Activated CD8-positive, alpha-beta memory T cell treated with anti-CD3 and anti-CD28 coated beads for 4 hours (primary cell): ENCODE measurements around the gene ZBTB20.
"Not testable (repeated sequence)": the region's sequence is repeated elsewhere in the genome, so short reads cannot be mapped to it uniquely, and the experiment has no call there.

Source experiments
- DNase-seq, 2 donors: peaks; one replicate each; pipeline ENCODE4 v3.0.0-alpha.2; 2020; ENCODE audit warnings: low read depth in 2 of 2

The ZBTB20 gene

DNA sequence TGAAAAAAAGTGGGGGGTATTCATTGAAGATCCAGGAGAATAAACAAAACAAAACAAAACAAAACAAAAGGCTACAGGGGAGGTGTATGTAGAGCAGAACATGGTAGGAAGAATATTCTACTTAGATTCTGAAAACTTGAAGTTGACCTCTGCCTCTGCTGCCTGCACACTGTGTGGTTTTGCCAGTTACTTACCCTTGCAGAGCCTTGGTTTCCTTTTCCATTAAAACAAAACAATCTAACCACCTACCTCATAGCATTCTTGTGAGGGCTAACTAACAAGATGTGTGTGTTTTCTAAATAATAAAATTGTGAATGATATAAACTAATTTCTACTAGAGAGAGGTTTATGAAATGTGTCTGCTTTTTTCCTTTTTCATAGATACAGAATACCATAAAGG lies 430.2 kb downstream of the ZBTB20 start:
- DNase-seq: no peak

DNA sequence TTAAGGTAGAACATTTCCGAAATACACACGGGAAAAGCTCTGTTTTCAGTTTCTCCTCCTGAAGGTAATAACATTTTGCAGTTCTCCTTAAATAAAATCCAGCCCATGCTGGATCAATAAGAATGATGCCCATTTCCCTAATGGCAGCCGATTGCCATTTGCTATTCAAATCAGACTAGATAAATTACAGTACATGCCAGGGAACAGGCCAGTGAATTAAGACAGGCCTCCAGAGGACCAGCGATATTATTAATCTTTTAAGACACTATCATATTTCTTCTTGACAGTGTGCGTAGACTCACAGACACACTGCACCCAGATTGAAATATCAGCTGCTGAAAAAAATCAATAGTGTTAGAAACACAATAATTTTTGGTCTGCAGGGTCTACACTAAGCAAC lies 431.0 kb downstream of the ZBTB20 start:
- no peak for DNase-seq

DNA sequence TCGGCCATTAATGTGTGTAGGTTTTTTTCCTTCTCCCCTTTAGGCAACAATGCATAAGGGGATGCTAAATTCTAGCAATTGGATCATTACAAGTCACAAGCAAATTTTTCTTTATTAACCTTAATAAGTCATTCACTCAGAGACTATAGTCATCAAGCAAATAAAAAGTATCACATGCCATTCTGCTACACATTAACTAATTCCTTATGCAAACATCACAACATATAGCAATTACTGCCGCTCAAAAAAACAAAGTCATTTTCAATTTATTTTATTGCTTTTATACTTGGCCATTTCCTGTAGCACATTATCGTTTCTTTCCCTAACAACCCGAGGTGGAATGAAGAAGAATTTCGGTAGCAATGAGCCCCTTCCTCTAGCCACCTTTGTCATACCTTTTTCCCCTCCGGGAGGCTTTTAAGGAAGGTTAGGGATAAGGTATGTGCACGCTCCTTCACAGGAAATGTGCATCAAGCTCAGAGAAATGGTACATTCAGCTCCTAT lies 432.1 kb downstream of the ZBTB20 start:
- DNase-seq: no peak

DNA sequence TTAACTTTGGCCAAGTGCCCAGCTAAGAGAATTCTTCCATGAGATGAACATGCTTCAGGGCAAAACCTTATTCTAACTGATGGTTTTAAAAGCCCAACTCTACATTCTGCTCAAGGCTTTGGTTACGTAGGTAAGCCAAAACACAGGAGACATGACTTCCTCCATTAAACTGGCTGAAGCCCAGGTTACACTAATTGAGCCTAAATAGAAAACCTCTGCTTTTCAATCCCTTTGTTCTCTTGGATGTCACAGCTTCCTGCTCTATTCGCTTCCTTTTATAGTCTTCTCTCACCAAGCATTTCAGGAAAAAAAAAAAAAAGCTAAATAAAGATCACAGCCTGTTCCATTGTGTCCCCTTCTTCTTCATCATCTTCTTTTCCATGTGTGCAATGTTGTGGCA lies 432.9 kb downstream of the ZBTB20 start:
- no peak for DNase-seq

DNA sequence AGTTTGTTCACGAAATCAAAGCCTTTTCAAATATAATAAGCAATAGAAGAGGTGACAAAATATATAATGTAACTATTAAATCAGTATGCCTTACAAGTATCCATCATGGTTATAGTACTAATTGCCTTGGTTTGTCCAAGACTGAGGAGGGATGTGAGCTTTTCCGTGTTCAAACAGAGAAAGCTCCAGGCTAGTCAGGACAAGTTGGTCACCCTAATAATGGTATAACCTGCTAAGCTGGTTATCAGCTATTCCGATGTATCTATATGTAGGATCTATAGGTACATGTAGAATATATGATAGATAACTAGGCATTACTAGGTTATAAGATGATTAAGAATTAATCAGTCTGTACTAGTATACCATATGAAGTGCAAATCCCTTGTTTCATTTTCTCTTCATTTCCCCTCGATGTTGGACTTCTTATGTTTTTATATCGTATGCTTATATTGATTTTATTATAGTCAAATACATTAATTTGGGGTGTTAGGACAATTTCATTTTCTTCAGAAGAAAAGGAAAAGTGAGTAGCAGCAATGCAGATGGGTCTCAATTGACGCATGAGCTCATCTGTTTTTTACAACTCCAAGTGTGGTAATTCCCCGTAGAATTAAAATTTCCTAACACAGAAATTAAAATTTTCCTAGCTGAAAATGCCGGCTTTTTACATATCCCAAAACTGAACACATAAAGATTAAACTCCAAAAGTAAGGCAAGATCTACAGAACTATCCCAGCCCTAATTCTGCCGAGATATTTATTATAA lies 434.2 kb downstream of the ZBTB20 start:
- DNase-seq: no peak

DNA sequence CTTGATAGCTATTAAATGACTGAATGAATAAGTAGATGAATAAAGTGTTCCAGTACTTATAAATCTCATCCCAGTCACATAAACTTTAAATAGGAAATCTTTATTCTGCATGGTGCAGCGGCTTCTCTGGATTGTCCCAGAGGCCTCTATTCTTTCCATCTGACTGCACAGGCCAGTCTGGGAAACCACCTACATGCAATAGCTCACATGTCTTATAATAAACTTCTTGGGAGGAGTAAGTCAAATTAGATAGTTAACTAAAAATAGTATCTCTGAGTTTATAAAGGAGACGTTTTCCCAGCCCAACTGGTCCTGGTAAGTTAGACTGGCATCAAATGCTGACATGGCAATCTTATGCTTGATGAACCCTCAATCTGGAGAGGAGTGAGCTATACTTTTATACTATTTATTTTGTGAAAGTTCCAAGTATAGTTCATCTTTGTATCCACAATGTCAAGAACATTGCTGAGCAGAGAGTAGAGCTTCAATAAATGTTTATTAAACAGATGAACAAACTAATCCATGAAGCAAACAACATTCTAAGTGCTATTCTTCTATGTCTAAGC lies 435.7 kb downstream of the ZBTB20 start:
- DNase-seq: no peak

DNA sequence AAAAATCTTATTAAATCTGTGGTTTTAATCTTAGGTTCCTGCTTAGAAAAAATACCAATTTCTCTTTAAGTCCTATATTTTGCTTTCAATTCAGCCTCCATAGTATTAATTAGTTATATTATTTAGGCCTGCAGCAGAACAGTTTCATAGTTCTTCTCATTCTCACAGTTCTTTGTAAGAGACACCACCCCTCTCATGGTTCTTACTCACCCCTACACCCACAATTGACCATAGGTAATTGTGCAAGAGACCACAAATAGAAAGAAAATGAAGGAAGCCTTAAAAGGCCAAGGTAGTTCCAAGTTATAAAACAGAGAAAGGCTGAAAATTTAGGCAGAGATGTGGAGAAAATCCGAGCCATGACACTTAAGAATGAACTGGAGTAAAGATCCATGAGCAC lies 438.0 kb downstream of the ZBTB20 start:
- DNase-seq: no peak

DNA sequence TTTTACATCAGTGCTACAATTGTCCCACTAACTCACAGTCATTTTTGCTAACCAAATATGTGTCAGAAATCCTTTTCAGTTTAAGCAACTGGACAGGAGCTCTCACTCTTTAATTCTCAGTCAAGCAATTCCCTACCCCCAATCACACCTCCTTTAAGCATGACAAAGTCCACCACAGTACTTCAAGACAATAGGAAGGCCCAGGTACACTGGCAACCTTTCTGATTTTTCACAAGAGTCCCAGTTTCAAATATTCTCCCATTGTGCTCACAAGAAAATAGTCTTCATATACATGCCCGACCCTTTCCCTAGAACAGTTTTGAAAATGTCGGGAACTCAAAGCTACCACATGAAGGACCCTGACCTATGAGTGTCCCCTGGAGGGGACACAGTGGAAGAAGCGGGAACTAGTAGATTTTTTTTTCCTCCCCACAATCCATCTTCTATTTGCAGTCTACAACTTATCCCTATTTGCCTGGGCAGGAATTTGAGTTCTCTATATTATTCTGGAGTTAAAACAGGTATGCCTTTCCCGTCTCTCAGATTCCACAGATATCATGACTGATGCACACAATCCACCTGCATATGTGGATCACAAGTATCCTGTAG lies 439.7 kb downstream of the ZBTB20 start:
- no peak for DNase-seq

DNA sequence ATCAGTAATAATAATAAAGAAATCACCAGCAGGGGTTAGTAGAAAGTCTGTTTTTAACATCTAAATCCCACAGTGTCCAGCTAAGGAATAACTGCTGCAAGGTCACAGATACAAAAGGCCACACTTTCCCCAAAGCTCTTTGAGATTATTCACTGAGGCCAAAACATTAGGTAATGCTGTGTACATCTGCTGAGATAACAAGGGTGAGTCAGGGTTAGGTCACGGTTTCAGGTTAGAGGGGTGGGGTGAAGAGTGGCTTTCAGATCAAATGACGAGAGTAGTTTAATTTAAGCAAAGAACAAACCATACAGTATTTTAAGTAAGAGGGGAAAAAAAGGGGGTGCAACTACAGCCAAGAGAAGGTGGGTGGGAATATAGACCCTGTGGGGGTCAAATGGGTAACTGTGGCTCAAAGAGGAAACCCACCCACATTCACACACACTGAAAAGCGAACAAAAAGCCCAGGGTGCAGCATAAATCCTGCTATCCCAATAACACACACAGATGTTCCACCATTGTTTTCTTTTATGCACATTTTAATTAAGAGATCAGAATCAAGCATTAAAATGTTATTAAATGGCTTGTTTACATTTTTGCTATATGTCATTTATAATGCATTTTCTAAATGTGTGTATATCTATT lies 440.4 kb downstream of the ZBTB20 start:
- no peak for DNase-seq

DNA sequence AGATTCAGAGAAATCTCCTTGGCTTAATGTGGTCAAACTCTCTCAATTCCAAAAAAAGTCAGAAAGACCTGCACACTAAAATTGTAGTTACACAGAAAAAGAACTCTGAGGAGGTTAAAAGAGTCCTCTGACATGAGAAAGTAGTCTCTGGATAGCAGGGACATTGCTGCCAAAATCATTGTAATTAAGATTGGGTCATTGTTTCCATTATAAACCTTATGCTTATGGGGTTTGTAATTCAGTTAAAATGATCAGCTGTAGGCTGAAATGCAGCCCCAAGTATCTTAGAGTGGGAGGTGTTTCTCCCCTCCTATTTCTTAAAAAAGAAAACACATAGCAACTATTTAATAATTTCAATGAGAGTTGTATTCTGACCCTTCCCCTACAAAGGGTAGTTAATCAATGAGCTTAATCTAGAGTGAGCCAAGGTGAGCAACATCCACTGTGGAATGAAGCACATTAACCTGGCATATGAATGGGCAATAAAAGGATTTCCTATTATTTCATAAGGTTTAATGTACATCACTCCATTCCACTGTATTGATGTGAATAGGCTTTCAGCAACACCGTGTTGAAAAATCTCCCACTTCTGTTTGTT lies 446.4 kb downstream of the ZBTB20 start:
- no peak for DNase-seq

DNA sequence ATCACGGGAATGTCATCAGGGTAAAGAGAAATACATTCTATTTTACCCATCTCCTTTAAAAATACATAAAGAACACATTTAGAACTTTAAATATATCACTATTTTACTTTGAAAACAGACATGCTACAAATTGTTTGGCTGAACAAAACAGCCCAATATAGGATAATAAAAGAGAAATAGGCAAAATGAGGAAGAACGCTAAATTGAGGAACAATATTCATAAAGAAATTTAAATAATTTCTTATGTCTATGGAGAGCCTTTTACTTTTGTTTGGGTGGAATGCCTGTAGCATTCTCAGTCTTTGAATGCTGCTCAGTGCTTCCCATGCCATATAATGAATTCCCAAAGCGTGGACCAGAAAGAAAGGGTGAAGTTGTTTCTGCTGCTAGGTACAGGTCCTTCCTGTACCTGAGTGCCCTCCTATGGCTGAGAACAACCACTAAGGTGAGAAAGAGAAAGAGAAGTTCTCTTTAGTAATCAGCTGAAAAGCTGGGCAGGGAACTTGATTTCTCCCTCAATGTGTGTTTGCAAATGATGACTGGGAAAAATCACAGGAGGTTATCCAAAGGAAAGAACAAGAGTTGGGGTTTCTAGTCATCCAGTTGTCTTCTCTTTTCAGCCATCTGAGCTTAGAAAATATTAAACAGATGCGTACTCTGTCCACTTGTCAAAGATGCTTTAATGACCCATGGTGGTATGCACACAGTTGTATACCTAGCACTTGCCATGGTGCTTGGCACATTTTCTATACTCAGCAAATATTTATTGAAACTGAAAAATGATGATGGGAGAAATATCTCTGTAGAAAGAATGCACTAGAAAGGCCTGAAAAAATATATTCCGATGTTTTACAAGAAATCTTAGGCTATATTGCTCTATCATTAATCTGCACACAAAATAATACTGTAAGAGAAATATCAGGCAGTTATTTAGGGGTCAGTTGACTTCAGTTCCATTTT lies 448.7 kb downstream of the ZBTB20 start:
- DNase-seq: no peak

DNA sequence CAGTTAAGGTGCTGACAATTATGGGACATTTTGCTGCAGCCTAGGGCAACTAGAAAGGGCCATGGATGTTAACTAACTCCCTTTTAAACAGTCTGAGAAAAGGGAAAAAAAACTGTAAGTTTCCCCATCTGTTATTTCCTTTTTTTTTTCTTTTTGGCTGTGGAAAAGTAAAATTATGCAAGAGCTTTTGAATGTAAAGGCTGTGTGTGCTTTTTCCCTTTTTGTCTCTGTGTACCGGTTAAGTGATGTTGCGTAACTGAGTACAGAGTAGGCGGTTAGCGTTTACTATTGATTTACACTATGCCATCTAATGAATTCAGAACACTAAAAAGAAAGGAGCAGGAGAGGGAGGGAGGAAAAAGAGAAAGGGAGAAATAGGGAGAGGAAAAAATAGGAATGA lies 449.7 kb downstream of the ZBTB20 start:
- DNase-seq: no peak

DNA sequence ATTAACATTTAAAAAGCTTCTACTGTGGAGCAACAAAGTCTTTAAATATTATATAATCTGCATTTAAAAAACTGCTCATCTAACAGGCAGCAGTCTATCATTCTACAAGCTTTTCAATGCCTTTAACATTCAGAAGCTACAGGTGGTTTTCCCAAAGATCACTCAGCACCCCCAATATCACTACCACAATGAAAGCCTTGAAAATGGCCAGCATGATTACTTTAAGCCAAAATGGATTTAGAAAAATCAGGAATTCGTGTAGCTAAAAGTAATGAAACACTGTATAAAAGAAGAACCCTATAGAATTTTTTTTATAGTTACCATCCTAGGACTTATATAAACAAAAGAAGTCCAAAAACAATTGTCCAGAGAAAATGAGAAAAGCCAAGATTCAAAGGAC lies 452.8 kb downstream of the ZBTB20 start:
- no peak for DNase-seq

DNA sequence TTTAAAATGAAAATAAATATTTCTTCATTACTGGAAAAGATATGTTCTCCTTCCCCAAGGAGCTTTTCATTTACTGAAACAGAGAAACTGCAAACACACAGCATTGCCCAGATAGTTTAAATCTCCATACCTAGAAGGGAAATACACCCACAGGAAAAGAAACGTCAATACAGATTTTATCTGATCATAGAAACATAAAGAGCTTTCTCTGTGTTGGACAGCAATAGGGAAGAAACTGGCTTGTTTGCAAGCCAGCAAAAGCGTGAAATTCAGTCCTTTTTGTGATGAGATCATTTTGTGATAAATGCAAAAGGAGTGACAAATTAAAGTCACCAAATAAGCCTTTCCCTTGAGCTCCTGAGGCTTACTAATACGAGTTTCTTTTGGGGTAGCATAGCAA lies 455.2 kb downstream of the ZBTB20 start:
- DNase-seq: no peak

DNA sequence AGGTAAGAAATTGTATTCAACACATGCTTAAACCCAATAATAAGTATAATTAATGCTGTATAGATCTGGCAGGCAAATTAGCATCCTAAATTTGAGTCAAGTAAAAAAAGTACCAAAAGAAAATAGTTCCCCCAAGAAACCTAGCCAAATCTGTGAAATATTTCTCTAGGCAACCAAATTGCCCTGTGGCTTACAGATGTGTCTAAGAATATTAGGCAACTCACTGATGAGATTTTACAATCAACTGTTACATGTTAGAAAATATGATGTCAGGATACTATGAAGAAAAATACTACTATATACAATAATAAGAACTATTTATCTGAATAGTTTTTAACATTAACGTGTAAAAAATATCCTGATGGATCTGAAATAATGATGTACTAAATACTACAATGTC lies 456.2 kb downstream of the ZBTB20 start:
- DNase-seq: no peak

DNA sequence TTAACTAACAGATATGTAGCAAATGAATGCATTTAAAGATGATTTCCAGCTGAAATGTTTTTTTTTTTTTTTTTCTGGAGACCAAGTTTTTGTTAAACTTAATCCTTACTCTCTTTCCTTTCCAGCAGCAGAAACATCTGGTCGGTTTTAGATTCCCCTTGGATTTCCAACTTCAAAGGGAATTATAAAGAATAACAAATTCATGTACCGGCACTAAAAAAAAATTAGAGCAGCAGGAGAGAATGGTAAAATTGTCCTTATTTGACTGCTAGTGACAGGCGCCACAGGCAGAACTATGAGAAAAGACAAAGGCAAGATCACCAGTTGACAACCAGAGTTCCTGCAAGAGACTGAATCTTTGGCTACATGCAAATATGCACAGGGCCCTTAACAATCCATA lies 459.9 kb downstream of the ZBTB20 start:
- no peak for DNase-seq

DNA sequence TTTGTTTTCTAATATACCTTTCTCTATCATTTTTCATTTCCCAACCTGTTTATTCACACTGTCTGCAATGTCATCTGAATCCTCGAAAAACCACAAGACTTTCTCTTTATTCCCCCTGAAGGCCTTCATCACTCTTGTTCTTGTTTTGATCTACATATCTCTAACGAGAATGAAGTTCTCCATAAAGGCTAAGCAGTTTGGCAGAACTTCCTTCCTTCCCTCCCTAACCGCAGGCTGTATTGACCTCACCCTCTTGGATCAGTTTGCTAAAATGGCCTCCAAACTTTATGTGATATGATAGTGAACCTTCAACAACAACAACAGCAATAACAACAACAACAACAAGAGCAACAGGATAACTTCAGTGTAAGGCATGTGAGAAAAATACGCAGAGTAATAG lies 460.5 kb downstream of the ZBTB20 start:
- DNase-seq: no peak

DNA sequence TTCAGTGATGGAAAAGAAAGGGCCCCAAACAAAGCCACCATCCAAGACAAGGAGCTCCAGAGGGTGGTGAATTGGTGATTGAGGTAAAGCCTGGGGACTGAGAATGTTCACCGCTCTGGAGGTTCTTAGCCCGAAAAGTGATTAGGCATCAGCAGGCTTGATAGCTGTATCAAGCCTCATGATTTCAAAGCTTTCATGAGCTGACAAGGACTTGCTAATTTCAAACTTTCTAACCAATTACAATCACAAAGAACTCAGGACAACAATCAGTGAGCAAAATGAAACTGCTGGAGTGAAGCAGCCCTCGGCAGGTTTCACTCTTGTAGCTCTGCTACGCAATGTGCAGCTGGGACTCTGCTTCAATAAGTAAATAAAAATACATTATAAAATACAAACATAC lies 461.9 kb downstream of the ZBTB20 start:
- DNase-seq: no peak

DNA sequence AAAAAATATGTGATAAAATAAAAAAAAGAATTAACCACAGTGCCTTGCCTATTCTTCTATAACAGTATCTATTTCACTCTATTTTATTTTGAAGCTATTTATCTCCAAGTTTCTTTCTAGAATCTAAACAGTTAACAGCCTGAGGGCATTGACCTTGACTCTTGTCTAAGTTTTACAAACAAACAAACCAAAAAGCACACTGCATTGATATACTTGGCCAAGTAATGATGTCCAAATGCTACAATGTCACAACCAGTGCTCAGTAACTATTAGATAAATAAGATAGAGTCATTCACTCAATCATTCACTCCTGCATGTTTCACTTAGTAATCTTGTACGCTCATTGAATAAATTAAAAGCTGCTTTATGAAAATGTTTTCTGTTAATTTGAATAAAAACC lies 466.8 kb downstream of the ZBTB20 start:
- no peak for DNase-seq

DNA sequence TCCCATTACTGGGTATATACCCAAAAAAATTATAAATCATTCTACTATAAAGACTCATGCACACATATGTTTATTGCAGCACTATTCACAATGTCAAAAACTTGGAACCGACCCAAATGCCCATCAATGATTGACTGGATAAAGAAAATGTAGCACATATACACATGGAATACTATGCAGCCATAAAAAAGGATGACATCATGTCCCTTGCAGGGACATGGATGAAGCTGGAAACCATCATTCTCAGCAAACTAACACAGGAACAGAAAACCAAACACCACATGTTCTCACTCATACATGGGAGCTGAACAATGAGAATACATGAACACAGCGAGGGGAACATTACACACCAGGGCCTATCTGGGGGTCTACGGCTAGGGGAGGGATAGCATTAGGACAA lies 467.3 kb downstream of the ZBTB20 start:
- DNase-seq: not testable (repeated sequence)

DNA sequence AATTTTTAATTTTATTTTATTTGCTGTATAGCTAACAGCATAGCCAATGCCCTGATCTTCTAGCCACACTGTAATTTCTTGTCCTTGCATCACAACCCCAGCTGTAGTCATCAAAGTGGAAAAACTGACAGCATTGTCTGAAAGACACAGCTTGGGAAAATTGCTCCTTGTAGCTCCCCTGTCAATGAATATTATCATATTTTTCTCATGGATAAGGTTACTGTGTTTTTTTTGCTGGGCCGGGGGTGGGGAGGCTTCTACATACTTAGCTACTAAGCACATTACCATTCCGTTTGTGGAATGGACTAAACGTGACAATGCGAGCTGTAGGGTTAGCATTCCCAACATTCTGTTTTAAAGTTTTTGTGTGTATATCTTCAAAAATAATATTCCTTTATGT lies 472.0 kb downstream of the ZBTB20 start:
- no peak for DNase-seq
